Measurements from ENCODE around the gene BOLA3.

DNA sequence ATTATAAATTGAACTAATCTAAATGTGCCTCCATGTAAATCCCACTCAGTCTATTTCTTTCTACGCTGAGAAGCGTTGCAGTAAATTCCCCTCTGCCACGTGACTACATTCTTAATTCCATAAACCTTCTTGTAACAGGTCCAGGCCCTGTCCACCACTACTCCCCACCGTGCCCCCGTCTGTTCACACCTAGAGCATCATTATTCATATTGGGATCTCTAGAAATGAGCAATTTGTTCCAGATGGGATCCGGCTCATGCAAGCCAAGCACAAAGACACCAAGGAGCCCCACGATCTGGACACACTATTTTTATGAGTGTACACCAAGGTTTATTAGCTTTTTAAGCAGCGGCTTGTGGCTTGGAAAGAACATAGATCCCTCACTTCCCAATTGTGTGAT lies 38.2 kb downstream of the BOLA3 start:
- TF ChIP-seq, protein P1, sequence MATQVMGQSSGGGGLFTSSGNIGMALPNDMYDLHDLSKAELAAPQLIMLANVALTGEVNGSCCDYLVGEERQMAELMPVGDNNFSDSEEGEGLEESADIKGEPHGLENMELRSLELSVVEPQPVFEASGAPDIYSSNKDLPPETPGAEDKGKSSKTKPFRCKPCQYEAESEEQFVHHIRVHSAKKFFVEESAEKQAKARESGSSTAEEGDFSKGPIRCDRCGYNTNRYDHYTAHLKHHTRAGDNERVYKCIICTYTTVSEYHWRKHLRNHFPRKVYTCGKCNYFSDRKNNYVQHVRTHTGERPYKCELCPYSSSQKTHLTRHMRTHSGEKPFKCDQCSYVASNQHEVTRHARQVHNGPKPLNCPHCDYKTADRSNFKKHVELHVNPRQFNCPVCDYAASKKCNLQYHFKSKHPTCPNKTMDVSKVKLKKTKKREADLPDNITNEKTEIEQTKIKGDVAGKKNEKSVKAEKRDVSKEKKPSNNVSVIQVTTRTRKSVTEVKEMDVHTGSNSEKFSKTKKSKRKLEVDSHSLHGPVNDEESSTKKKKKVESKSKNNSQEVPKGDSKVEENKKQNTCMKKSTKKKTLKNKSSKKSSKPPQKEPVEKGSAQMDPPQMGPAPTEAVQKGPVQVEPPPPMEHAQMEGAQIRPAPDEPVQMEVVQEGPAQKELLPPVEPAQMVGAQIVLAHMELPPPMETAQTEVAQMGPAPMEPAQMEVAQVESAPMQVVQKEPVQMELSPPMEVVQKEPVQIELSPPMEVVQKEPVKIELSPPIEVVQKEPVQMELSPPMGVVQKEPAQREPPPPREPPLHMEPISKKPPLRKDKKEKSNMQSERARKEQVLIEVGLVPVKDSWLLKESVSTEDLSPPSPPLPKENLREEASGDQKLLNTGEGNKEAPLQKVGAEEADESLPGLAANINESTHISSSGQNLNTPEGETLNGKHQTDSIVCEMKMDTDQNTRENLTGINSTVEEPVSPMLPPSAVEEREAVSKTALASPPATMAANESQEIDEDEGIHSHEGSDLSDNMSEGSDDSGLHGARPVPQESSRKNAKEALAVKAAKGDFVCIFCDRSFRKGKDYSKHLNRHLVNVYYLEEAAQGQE (tag by site-specific recombination; IDR thresholded peaks at IDR 0.05), result no peak
- TF ChIP-seq ZBTB1 (tag by site-specific recombination; IDR thresholded peaks at IDR 0.05), result no peak
